Adrenal gland (tissue), 12 donors: ENCODE data around the gene ZNF93. TPM values are rescaled to one million over a fixed set of nuclear protein-coding genes. Genes with fewer than 3 reads are reported as not detected.
"Not testable (repeated sequence)": the region's sequence is repeated elsewhere in the genome, so short reads cannot be mapped to it uniquely, and the experiment has no call there.

Experiments used
- DNase-seq, 7 donors: peaks; one replicate each; pipeline ENCODE4 v3.0.0-alpha.2; 2019 to 2020
- H3K27ac ChIP-seq, 5 donors: fragments of 200-600 bp; sonication (generic) in 4 of 5; 1 replicate in 3 of 5; 2 replicates in 2 of 5; pipeline versions ENCODE4 v1.5.1 to v1.8.0; 2016 to 2020; ENCODE audit warnings: mild to moderate bottlenecking in 1 of 5
- H3K27me3 ChIP-seq: fragments of 200-600 bp; 2 replicates; pipeline ENCODE4 v1.8.0; 2021
- H3K36me3 ChIP-seq, 2 donors: fragments of 200-600 bp; replicated peaks in 1 of 2; 1 replicate in 1 of 2; 2 replicates in 1 of 2; pipeline versions ENCODE4 v1.5.1 to v1.8.0; 2018 to 2022
- H3K4me1 ChIP-seq, 2 donors: fragments of 200-600 bp; replicated peaks in 1 of 2; 1 replicate in 1 of 2; 2 replicates in 1 of 2; pipeline versions ENCODE4 v1.5.1 to v1.8.0; 2018 to 2021
- H3K4me3 ChIP-seq, 4 donors: fragments of 200-600 bp; sonication (generic) in 3 of 4; one replicate each; pipeline ENCODE4 v1.5.1; 2016 to 2018
- H3K9me3 ChIP-seq, 3 donors: fragments of 200-600 bp; sonication (generic) in 1 of 3; replicated peaks in 1 of 3; 1 replicate in 2 of 3; 2 replicates in 1 of 3; pipeline versions ENCODE4 v1.5.1 to v1.8.0; 2016 to 2021
- POLR2A ChIP-seq, 2 donors: fragments of 450-650 bp; IDR thresholded peaks; one replicate each; pipeline ENCODE4 v1.6.1; 2017; ENCODE audit warnings: antibody characterized with exemption in 2 of 2, mild to moderate bottlenecking in 2 of 2, moderate library complexity in 1 of 2
- WGBS, 4 donors: extraction: QIAGEN DNeasy Blood & Tissue Kit in 2 of 4; methylation state at CpG; one replicate each; pipeline versions ENCODE4 v1.1.5 to v1.1.7; 2013 to 2017; 5-methylcytosine and 5-hydroxymethylcytosine counted together
- intact Hi-C, 2 donors: fragments of 100-400 bp; cut with DNase I; formaldehyde crosslinking; loops; one replicate each; pipeline versions ENCODE4 v1.14.1 to v1.15.0; 2022 to 2023
- polyA plus RNA-seq, 3 donors: library from polyadenylated mRNA; stranded (reverse); fragments of 200-250 nt in 2 of 3; fragments of 350-450 nt in 1 of 3; fragmentation: Illumina TruSeq in 1 of 3; extraction: RNeasy Lipid Tissue Mini Kit (QIAGEN cat#74804) in 1 of 3; gene quantifications; one replicate each; pipeline ENCODE4 v1.2.3, GENCODE V29; 2013 to 2014
- total RNA-seq, 9 donors: library from RNA; depleted of rRNA in 4 of 9; stranded (reverse); fragments of >200 nt in 4 of 9; fragments of 120-200 nt in 1 of 9; fragmentation: NEBNext Ultra II Directional in 1 of 9; extraction: Animal tissue kit (Norgen Biotek cat#: 25700) in 1 of 9; gene quantifications; one replicate each; pipeline versions ENCODE4 v1.1.0 to v1.2.4, GENCODE V29; 2013 to 2023
- TF ChIP-seq, protein P1 (sequence below), 6 experiments: fragments of 450-650 bp in 4 of 6; fragments of 200-600 bp in 2 of 6; sonication (generic) in 1 of 6; IDR thresholded peaks; 1 replicate in 5 of 6; 2 replicates in 1 of 6; pipeline versions ENCODE4 v1.5.1 to v1.8.0; 2016 to 2021; ENCODE audit warnings: antibody characterized with exemption in 6 of 6, mild to moderate bottlenecking in 2 of 6, moderate library complexity in 1 of 6
- donor health status: healthy with polysubstance abuse.
- donor health status: Bipolar disorder and iron deficiency.
- donor health status: DM: yes; HTN: yes; CAD: no.
- donor health status: DM: no; HTN: no; CAD: no.
- donor health status: DM: no; HTN: no; CAD: no.
- donor health status: DM: yes; HTN: yes; CAD: no.

Gene ZNF93
- total and polyA plus RNA-seq, 12 donors = 1.4 to 9.0 (median 2.8) TPM

DNA sequence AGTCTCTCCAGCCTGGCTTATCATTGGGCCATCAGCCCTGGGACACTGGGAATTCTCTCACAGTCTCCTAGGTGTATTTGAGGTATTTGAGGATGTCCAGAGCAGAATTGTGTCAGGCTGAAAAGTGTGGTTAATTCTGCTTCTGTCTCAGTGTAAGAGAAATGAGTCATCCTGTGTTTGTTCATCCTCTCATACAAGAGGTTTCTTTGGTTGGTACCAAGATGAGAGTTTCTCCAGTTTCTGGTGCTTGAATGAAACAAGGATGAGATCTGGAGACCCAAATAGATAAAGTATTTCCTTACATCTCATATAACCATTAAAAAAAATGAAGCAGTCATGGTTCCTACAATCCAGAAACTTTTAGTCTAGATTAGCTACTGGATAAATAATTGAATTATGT lies 27.4 kb upstream of the ZNF93 start:
- peaks cover 0 to 4% of the 10 kb centered on the region in 2 donors for H3K36me3 ChIP-seq
- H3K27ac ChIP-seq = no peak overlapping the region
- H3K4me3 ChIP-seq = no peak overlapping the region
- intact Hi-C loops = no loop called here
- TF ChIP-seq POLR2A (IDR thresholded peaks at IDR 0.05) = no peak
- TF ChIP-seq, protein P1, sequence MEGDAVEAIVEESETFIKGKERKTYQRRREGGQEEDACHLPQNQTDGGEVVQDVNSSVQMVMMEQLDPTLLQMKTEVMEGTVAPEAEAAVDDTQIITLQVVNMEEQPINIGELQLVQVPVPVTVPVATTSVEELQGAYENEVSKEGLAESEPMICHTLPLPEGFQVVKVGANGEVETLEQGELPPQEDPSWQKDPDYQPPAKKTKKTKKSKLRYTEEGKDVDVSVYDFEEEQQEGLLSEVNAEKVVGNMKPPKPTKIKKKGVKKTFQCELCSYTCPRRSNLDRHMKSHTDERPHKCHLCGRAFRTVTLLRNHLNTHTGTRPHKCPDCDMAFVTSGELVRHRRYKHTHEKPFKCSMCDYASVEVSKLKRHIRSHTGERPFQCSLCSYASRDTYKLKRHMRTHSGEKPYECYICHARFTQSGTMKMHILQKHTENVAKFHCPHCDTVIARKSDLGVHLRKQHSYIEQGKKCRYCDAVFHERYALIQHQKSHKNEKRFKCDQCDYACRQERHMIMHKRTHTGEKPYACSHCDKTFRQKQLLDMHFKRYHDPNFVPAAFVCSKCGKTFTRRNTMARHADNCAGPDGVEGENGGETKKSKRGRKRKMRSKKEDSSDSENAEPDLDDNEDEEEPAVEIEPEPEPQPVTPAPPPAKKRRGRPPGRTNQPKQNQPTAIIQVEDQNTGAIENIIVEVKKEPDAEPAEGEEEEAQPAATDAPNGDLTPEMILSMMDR (IDR thresholded peaks at IDR 0.05) = no peak
- no peaks in the 10 kb centered on the region for H3K27me3 ChIP-seq
- no peak for DNase-seq
- no peaks in the 10 kb centered on the region for H3K9me3 ChIP-seq
- H3K4me1 ChIP-seq = peaks cover 2 to 16% of the 10 kb centered on the region in 2 donors

DNA sequence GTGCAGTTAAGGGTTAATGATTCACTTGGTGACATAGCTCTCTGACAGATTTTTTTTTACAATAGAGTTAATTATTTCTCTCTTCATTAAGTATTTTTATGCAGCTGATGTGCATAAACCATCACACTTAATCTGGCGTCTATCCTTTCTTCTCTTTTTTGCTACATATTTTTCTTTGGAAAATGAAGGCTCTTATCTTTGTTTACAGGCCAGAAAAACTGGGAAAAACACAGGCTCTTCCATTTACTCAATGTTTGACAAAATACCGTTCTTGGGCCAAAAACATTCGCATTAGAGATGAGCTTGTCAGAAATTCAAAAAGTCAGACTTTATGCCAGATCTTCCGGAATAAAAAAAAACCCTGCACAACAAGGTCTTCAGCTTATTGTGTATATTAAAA lies 23.0 kb upstream of the ZNF93 start:
- 20 to 46% (median 35%) methylated on average over 4 of the region's 4 CpGs for WGBS, 4 donors
- no peak overlapping the region for H3K27ac ChIP-seq
- intact Hi-C loops = no loop called here
- H3K27me3 ChIP-seq = no peaks in the 10 kb centered on the region
- no peak overlapping the region for H3K4me3 ChIP-seq
- TF ChIP-seq, protein P1 (IDR thresholded peaks at IDR 0.05) = no peak
- TF ChIP-seq POLR2A (IDR thresholded peaks at IDR 0.05) = no peak
- H3K4me1 ChIP-seq = peaks cover 0 to 6% of the 10 kb centered on the region in 2 donors
- no peaks in the 10 kb centered on the region for H3K9me3 ChIP-seq
- H3K36me3 ChIP-seq = peaks cover 0 to 15% of the 10 kb centered on the region in 2 donors
- DNase-seq = no peak

DNA sequence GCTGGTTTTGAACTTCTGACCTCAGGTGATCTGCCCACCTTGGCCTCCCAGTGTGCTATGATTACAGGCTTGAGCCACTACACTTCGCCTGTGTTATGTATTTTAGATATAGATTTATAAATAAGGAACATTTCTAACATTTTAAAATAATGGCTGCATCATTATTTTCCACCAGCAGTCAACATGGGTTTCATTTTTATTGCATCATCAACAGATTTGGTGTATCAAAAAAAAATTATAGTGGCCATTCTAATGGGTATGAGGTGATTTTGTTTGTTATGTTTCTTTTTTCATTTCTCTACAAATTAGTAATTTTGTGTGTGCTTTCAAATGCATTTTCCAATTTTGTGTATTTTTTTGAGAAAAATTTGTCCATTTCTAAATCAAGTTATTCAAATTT lies 16.2 kb upstream of the ZNF93 start:
- 98 to 100% (median 100%) methylated on average over 1 of the region's 1 CpG for WGBS, 4 donors
- intact Hi-C loops = no loop called here
- Histone ChIP-seq H3K9me3 (peaks cover 0 to 29% (median 0%) of the 10 kb centered on the region in 3 donors), H3K4me1 (no peaks in the 10 kb centered on the region), H3K27ac (no peak overlapping the region), H3K36me3 (peaks cover 4 to 10% of the 10 kb centered on the region in 2 donors), H3K27me3 (no peaks in the 10 kb centered on the region), H3K4me3 (no peak overlapping the region)
- no peak for DNase-seq
- TF ChIP-seq, protein P1 (IDR thresholded peaks at IDR 0.05) = no peak
- no peak for TF ChIP-seq POLR2A (IDR thresholded peaks at IDR 0.05)

DNA sequence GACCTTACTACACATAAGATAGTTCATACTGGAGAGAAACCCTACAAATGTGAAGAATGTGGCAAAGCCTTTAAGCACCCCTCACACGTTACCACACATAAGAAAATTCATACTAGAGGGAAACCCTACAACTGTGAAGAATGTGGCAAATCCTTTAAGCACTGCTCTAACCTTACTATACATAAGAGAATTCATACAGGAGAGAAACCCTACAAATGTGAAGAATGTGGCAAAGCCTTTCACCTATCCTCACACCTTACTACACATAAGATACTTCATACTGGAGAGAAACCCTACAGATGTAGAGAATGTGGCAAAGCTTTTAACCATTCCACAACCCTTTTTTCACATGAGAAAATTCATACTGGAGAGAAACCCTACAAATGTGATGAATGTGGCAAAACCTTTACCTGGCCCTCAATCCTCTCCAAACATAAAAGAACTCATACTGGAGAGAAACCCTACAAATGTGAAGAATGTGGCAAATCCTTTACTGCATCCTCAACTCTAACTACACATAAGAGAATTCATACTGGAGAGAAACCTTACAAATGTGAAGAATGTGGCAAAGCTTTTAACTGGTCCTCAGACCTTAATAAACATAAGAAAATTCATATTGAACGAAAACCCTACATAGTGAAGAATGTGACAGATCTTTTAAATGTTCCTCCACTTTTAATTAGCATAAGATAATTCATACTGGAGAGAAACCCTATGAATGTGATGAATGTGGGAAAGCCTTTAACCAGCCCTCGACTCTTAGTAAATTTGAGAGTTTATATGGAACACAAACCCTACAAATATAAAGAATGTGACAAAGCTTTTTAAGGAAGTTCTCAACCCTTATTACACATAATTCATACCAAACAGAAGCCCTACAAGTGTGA lies 8.4 kb upstream of the ZNF93 start:
- Histone ChIP-seq H3K9me3 (peaks cover 10 to 86% (median 19%) of the 10 kb centered on the region in 3 donors), H3K4me3 (peak overlapping the region in 1 of 4 donors; percentile 4)
- H3K4me1 ChIP-seq, DNase-seq, H3K27ac ChIP-seq, H3K36me3 ChIP-seq, intact Hi-C loops, H3K27me3 ChIP-seq: not testable (repeated sequence)
- 94 to 98% (median 98%) methylated on average over 3 of the region's 3 CpGs for WGBS, 4 donors
